Ishikawa (cell line): ENCODE results near the gene RAD51B.

Source experiments
- CEBPB ChIP-seq: IDR thresholded peaks from 2 replicates; pipeline ENCODE4 v1.6.1; 2012
- MAX ChIP-seq: IDR thresholded peaks from 2 replicates; pipeline ENCODE4 v1.6.1; 2012
- TAF1 ChIP-seq: IDR thresholded peaks from 2 replicates; pipeline ENCODE4 v1.6.1; 2012; ENCODE audit warnings: low read depth, mild to moderate bottlenecking
- TCF12 ChIP-seq: IDR thresholded peaks from 2 replicates; pipeline ENCODE4 v1.6.1; 2012; ENCODE audit warnings: low read depth

- TF ChIP-seq TCF12 (no peak), CEBPB (no peak), MAX (no peak), TAF1 (no peak)
Measured at GRCh38 chr14:68701001-68701741, 881.6 kb downstream of the RAD51B start.
